Measurements from ENCODE around the gene PRDM16. TPM values are rescaled to one million over a fixed set of nuclear protein-coding genes. Genes with fewer than 3 reads are reported as not detected.

The PRDM16 gene
- total RNA-seq, 1 experiment from 2014 or later, result 0.17 TPM

GRCh38 chr1:3403388-3404231, 334.6 kb downstream of the PRDM16 start:
- Histone ChIP-seq H2BK20ac (ENCODE audit: low read depth, low read length, poor library complexity, severe bottlenecking) (no peak overlapping the region), H3K9me3 (ENCODE audit: control insufficient read depth, low read depth, low read length) (no peaks in the 10 kb centered on the region), H4K20me1 (ENCODE audit: control insufficient read depth, insufficient read depth, insufficient read length) (no peaks in the 10 kb centered on the region), H3K14ac (ENCODE audit: insufficient read depth, low read length) (no peak overlapping the region), H3K4me1 (ENCODE audit: insufficient read depth, low read length) (no peaks in the 10 kb centered on the region), H3K4me2 (ENCODE audit: insufficient read depth, insufficient read length, low read length) (no peak overlapping the region), H4K8ac (replicated peaks; ENCODE audit: insufficient read length, low read depth, low read length) (no peak overlapping the region), H3T11ph (ENCODE audit: low read length) (no peak overlapping the region), H3K56ac (ENCODE audit: insufficient read length, low read depth, low read length) (no peak overlapping the region), H3K27me3 (ENCODE audit: insufficient read depth, low read length) (no peaks in the 10 kb centered on the region; the same call in 1 of the 2 replicates), H3K23ac (ENCODE audit: insufficient read length, low read depth, low read length) (no peak overlapping the region), H3K23me2 (ENCODE audit: insufficient read length, low read depth, low read length, poor library complexity, severe bottlenecking) (no peaks in the 10 kb centered on the region), H3K27ac (ENCODE audit: insufficient read length, low read depth, low read length) (no peak overlapping the region), H4K5ac (ENCODE audit: insufficient read length, low read depth, low read length) (no peak overlapping the region), H3K79me2 (ENCODE audit: insufficient read depth, low read length) (no peaks in the 10 kb centered on the region), H3K18ac (ENCODE audit: insufficient read length, low read depth, low read length) (no peak overlapping the region), H2BK120ac (ENCODE audit: low read depth, low read length, poor library complexity, severe bottlenecking) (no peak overlapping the region), H3K9ac (ENCODE audit: extremely low read depth, insufficient read length, low read length) (no peak overlapping the region), H4K91ac (ENCODE audit: insufficient read length, low read depth, low read length) (no peak overlapping the region), H2AFZ (ENCODE audit: low read length) (no peak overlapping the region), H2BK15ac (ENCODE audit: low read depth, low read length) (no peak overlapping the region), H2BK5ac (ENCODE audit: insufficient read length, low read length) (no peak overlapping the region), H2AK5ac (ENCODE audit: insufficient read length, low read length) (no peak overlapping the region), H2BK12ac (ENCODE audit: insufficient read length, low read depth, low read length) (no peak overlapping the region), H3K4ac (ENCODE audit: low read depth, low read length) (no peak overlapping the region), H3K79me1 (ENCODE audit: insufficient read depth, low read depth, low read length, poor library complexity, severe bottlenecking) (no peaks in the 10 kb centered on the region)
- H3K27me3 Mint-ChIP-seq (ENCODE audit: low read depth), result peaks cover 2% of the 10 kb centered on the region
- H3K36me3 Mint-ChIP-seq (ENCODE audit: insufficient read depth in 1 of 3, low read depth in 3 of 3), result no peaks in the 10 kb centered on the region
- H3K4me3 Mint-ChIP-seq, result no peak overlapping the region
- H3K27ac Mint-ChIP-seq, result no peak overlapping the region; a peak in 1 of 7 replicates
- H3K4me1 Mint-ChIP-seq, result peaks cover 0 to 3% of the 10 kb centered on the region in 2 experiments; a peak in 1 of 4 replicates
- peak; percentile 72 for TF ChIP-seq CTCF (conservative IDR thresholded peaks at IDR 0.05)
- DNase-seq, result peak; percentile 74
- no CpG with 5 or more reads among the region's 30 CpGs for whole genome bisulfite sequencing (ENCODE audit: extremely low coverage, insufficient read length, low lambda C conversion rate)
- no peaks in the 10 kb centered on the region for H3K9me3 Mint-ChIP-seq

Measured in H9 (cell line).